ENCODE measurements around the gene MLLT3. TPM values are rescaled to one million over a fixed set of nuclear protein-coding genes. Genes with fewer than 3 reads are reported as not detected.

Gene MLLT3
- total and polyA plus RNA-seq, 5 donors, result 5.8 to 14.0 (median 8.3) TPM

GRCh38 chr9:20442461-20443319 lies 179.6 kb downstream of the MLLT3 start:
- Histone ChIP-seq H3K4me1 (ENCODE audit: control insufficient read depth, insufficient read depth, low read length) (no peaks in the 10 kb centered on the region), H3K4me3 (ENCODE audit: low read length) (no peak overlapping the region), H3K27me3 (ENCODE audit: control insufficient read depth, insufficient read depth) (no peaks in the 10 kb centered on the region), H3K9me3 (ENCODE audit: control insufficient read depth, low read length) (no peaks in the 10 kb centered on the region), H3K27ac (ENCODE audit: low read length) (no peak overlapping the region)
- intact Hi-C loops (cut with DNase I), result loop anchor here in 1 of 4 donors (10.0 kb wide), 1 partner anchor 58 kb away; no protein-coding TSS in a partner anchor
- WGBS, result 74% methylated on average over 3 of the region's 3 CpGs
- ATAC-seq (no peak), DNase-seq (no peak)

GRCh38 chr9:20441711-20442423 lies 180.4 kb downstream of the MLLT3 start:
- Histone ChIP-seq H3K4me3 (ENCODE audit: low read length) (no peak overlapping the region), H3K27ac (ENCODE audit: low read length) (no peak overlapping the region), H3K27me3 (ENCODE audit: control insufficient read depth, insufficient read depth) (no peaks in the 10 kb centered on the region), H3K9me3 (ENCODE audit: control insufficient read depth, low read length) (no peaks in the 10 kb centered on the region), H3K4me1 (ENCODE audit: control insufficient read depth, insufficient read depth, low read length) (no peaks in the 10 kb centered on the region)
- intact Hi-C loops (cut with DNase I), result loop anchor here in 1 of 4 donors (10.0 kb wide), 1 partner anchor 57 kb away; no protein-coding TSS in a partner anchor
- 80% methylated on average over 4 of the region's 4 CpGs for WGBS
- ATAC-seq (no peak), DNase-seq (no peak)

- no peaks in the 10 kb centered on the region for H3K27me3 ChIP-seq (ENCODE audit: control insufficient read depth, insufficient read depth)
- WGBS, result 75% methylated on average over 4 of the region's 4 CpGs
- intact Hi-C loops (cut with DNase I), result loop anchor here in 1 of 4 donors (10.0 kb wide), 1 partner anchor 56 kb away; no protein-coding TSS in a partner anchor
- ATAC-seq (no peak), DNase-seq (no peak)
- H3K9me3 ChIP-seq (ENCODE audit: control insufficient read depth, low read length), result no peaks in the 10 kb centered on the region
- H3K4me3 ChIP-seq (ENCODE audit: low read length), result no peak overlapping the region
- H3K4me1 ChIP-seq (ENCODE audit: control insufficient read depth, insufficient read depth, low read length), result no peaks in the 10 kb centered on the region
- no peak overlapping the region for H3K27ac ChIP-seq (ENCODE audit: low read length)
Measured at GRCh38 chr9:20441166-20441565, 181.1 kb downstream of the MLLT3 start.

- Histone ChIP-seq H3K4me1 (ENCODE audit: control insufficient read depth, insufficient read depth, low read length) (no peaks in the 10 kb centered on the region), H3K4me3 (ENCODE audit: low read length) (no peak overlapping the region), H3K9me3 (ENCODE audit: control insufficient read depth, low read length) (no peaks in the 10 kb centered on the region), H3K27ac (ENCODE audit: low read length) (no peak overlapping the region), H3K27me3 (ENCODE audit: control insufficient read depth, insufficient read depth) (no peaks in the 10 kb centered on the region)
- 44% methylated on average over 2 of the region's 2 CpGs for whole genome bisulfite sequencing
- DNase-seq (no peak), ATAC-seq (peak; percentile 36 to 46)
- intact Hi-C loops (cut with DNase I), result no loop called here
Measured at GRCh38 chr9:20437476-20437875, 184.8 kb downstream of the MLLT3 start.

- Histone ChIP-seq H3K9me3 (ENCODE audit: control insufficient read depth, low read length) (no peaks in the 10 kb centered on the region), H3K4me3 (ENCODE audit: low read length) (no peak overlapping the region), H3K27ac (ENCODE audit: low read length) (no peak overlapping the region), H3K27me3 (ENCODE audit: control insufficient read depth, insufficient read depth) (no peaks in the 10 kb centered on the region), H3K4me1 (ENCODE audit: control insufficient read depth, insufficient read depth, low read length) (no peaks in the 10 kb centered on the region)
- 86% methylated on average over 1 of the region's 1 CpG for WGBS
- ATAC-seq (no peak), DNase-seq (no peak)
- intact Hi-C loops (cut with DNase I), result no loop called here
Measured at GRCh38 chr9:20436476-20437195, 185.7 kb downstream of the MLLT3 start.

GRCh38 chr9:20428976-20429375 lies 193.3 kb downstream of the MLLT3 start:
- Histone ChIP-seq H3K4me3 (ENCODE audit: low read length) (no peak overlapping the region), H3K27me3 (ENCODE audit: control insufficient read depth, insufficient read depth) (no peaks in the 10 kb centered on the region), H3K9me3 (ENCODE audit: control insufficient read depth, low read length) (no peaks in the 10 kb centered on the region), H3K27ac (ENCODE audit: low read length) (no peak overlapping the region), H3K4me1 (ENCODE audit: control insufficient read depth, insufficient read depth, low read length) (no peaks in the 10 kb centered on the region)
- intact Hi-C loops (cut with DNase I), result no loop called here
- 87% methylated on average over 1 of the region's 1 CpG for WGBS
- ATAC-seq (no peak), DNase-seq (no peak)

GRCh38 chr9:20427359-20427758 lies 194.9 kb downstream of the MLLT3 start:
- Histone ChIP-seq H3K4me1 (ENCODE audit: control insufficient read depth, insufficient read depth, low read length) (no peaks in the 10 kb centered on the region), H3K9me3 (ENCODE audit: control insufficient read depth, low read length) (no peaks in the 10 kb centered on the region), H3K27ac (ENCODE audit: low read length) (no peak overlapping the region), H3K27me3 (ENCODE audit: control insufficient read depth, insufficient read depth) (no peaks in the 10 kb centered on the region), H3K4me3 (ENCODE audit: low read length) (no peak overlapping the region)
- intact Hi-C loops (cut with DNase I), result no loop called here
- ATAC-seq (no peak), DNase-seq (no peak)
- 87% methylated on average over 1 of the region's 1 CpG for WGBS

GRCh38 chr9:20426019-20426418 lies 196.3 kb downstream of the MLLT3 start:
- intact Hi-C loops (cut with DNase I), result no loop called here

GRCh38 chr9:20419533-20419932 lies 202.8 kb downstream of the MLLT3 start:
- no peak overlapping the region for H3K27ac ChIP-seq (ENCODE audit: low read length)
- no peak for ATAC-seq
- no peaks in the 10 kb centered on the region for H3K9me3 ChIP-seq (ENCODE audit: control insufficient read depth, low read length)
- no peak for DNase-seq
- intact Hi-C loops (cut with DNase I), result no loop called here
- H3K27me3 ChIP-seq (ENCODE audit: control insufficient read depth, insufficient read depth), result no peaks in the 10 kb centered on the region
- WGBS, result 55% methylated on average over 3 of the region's 3 CpGs
- no peaks in the 10 kb centered on the region for H3K4me1 ChIP-seq (ENCODE audit: control insufficient read depth, insufficient read depth, low read length)
- H3K4me3 ChIP-seq (ENCODE audit: low read length), result no peak overlapping the region

More at GRCh38 chr9:20426019-20426418, 196.3 kb downstream of the MLLT3 start:
- ATAC-seq (no peak), DNase-seq (no peak)
- Histone ChIP-seq H3K4me3 (ENCODE audit: low read length) (no peak overlapping the region), H3K4me1 (ENCODE audit: control insufficient read depth, insufficient read depth, low read length) (no peaks in the 10 kb centered on the region), H3K27me3 (ENCODE audit: control insufficient read depth, insufficient read depth) (no peaks in the 10 kb centered on the region), H3K9me3 (ENCODE audit: control insufficient read depth, low read length) (no peaks in the 10 kb centered on the region), H3K27ac (ENCODE audit: low read length) (no peak overlapping the region)
- 69% methylated on average over 2 of the region's 2 CpGs for WGBS

GRCh38 chr9:20418485-20418884 lies 203.8 kb downstream of the MLLT3 start:
- 97% methylated on average over 7 of the region's 7 CpGs for WGBS
- no peaks in the 10 kb centered on the region for H3K27me3 ChIP-seq (ENCODE audit: control insufficient read depth, insufficient read depth)
- H3K9me3 ChIP-seq (ENCODE audit: control insufficient read depth, low read length), result no peaks in the 10 kb centered on the region
- intact Hi-C loops (cut with DNase I), result no loop called here
- no peak overlapping the region for H3K27ac ChIP-seq (ENCODE audit: low read length)
- no peak for DNase-seq
- ATAC-seq, result no peak
- H3K4me3 ChIP-seq (ENCODE audit: low read length), result no peak overlapping the region
- H3K4me1 ChIP-seq (ENCODE audit: control insufficient read depth, insufficient read depth, low read length), result no peaks in the 10 kb centered on the region

Measured in right cardiac atrium (tissue), 5 donors.